Measurements from ENCODE around the gene SCUBE1.

GRCh38 chr22:43331698-43332097 lies 11.5 kb downstream of the SCUBE1 start:
- TF ChIP-seq, protein P1, sequence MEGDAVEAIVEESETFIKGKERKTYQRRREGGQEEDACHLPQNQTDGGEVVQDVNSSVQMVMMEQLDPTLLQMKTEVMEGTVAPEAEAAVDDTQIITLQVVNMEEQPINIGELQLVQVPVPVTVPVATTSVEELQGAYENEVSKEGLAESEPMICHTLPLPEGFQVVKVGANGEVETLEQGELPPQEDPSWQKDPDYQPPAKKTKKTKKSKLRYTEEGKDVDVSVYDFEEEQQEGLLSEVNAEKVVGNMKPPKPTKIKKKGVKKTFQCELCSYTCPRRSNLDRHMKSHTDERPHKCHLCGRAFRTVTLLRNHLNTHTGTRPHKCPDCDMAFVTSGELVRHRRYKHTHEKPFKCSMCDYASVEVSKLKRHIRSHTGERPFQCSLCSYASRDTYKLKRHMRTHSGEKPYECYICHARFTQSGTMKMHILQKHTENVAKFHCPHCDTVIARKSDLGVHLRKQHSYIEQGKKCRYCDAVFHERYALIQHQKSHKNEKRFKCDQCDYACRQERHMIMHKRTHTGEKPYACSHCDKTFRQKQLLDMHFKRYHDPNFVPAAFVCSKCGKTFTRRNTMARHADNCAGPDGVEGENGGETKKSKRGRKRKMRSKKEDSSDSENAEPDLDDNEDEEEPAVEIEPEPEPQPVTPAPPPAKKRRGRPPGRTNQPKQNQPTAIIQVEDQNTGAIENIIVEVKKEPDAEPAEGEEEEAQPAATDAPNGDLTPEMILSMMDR (IDR thresholded peaks at IDR 0.05), result no peak
- no peak for TF ChIP-seq POLR2A (IDR thresholded peaks at IDR 0.05)
